ENCODE results near the gene OAS2.

OAS2 gene

DNA sequence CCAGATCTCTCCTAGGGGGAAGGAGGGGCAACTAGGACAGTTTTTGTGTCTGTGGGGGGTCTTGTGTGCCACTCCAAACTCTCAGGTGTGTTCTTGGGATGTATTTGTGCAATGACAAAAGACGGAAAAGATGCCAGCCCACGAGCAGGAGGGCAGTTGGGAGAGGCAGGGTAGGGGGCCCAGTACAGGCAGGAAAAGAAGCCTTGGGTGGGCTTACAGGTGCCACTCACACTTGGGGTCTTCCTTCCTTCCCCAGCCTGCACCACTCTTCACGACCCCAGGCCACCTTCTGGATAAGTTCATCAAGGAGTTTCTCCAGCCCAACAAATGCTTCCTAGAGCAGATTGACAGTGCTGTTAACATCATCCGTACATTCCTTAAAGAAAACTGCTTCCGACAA is 24.4 kb downstream of the OAS2 start:
- Histone ChIP-seq H3K4me3 (ENCODE audit: low read depth in 1 of 2, low read length in 2 of 2) (no peak overlapping the region), H3K36me3 (ENCODE audit: control insufficient read depth in 1 of 2, insufficient read depth in 2 of 2, low read length in 2 of 2) (peaks cover 3 to 17% of the 10 kb centered on the region in 2 donors), H3K4me1 (ENCODE audit: control insufficient read depth in 1 of 2, insufficient read depth in 2 of 2, low read length in 2 of 2) (no peaks in the 10 kb centered on the region)

DNA sequence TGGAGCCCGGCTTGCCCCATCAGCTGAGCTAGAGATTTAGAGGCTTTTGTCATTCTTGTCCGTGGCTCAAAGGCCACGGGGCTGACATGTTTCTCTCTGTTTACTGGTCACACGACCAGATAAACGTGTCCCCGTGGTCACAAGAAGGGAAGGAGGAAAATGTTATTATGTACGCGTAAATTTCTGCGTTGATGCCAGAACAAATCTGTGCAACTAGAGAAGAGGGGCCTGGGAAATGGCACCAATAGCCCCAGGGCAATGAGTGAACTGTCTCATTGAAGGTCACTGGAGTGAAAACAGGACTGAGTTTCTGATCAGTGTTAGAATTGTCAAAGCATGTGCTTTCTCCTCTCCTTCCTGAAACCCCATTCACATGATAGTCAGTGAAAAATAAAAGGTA is 25.3 kb downstream of the OAS2 start:
- Histone ChIP-seq H3K9me3 (ENCODE audit: control insufficient read depth in 1 of 2, low read length in 2 of 2) (peaks cover 0 to under 1% of the 10 kb centered on the region in 2 donors), H3K4me1 (ENCODE audit: control insufficient read depth in 1 of 2, insufficient read depth in 2 of 2, low read length in 2 of 2) (no peaks in the 10 kb centered on the region), H3K27me3 (ENCODE audit: low read depth, low read length) (no peaks in the 10 kb centered on the region), H3K27ac (ENCODE audit: low read length) (no peak overlapping the region), H3K4me3 (ENCODE audit: low read depth in 1 of 2, low read length in 2 of 2) (no peak overlapping the region), H3K36me3 (ENCODE audit: control insufficient read depth in 1 of 2, insufficient read depth in 2 of 2, low read length in 2 of 2) (peaks cover under 1 to 17% of the 10 kb centered on the region in 2 donors)

More for the DNA sequence above, 24.4 kb downstream of the OAS2 start:
- Histone ChIP-seq H3K9me3 (ENCODE audit: control insufficient read depth in 1 of 2, low read length in 2 of 2) (peaks cover 0 to 5% of the 10 kb centered on the region in 2 donors), H3K27me3 (ENCODE audit: low read depth, low read length) (no peaks in the 10 kb centered on the region), H3K27ac (ENCODE audit: low read length) (no peak overlapping the region)

DNA sequence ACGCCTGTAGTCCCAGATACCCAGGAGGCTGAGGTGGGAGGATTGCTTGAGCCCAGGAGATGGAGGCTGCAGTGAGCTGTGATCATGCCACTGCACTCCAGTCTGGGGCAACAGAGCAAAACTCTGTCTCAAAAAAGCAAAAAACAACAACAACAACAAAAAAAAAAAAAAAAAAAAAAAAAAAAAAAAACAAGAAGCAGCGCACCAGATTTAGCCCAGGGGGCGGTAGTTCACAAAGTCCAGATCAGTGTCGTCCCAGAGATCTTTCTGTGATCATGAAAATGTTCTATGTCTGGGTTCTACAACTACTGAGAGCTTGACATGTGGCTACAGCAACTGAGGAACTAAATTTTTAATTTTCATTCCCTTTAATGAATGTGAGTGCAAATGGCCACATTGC is 27.4 kb downstream of the OAS2 start:
- H3K9me3 ChIP-seq (ENCODE audit: control insufficient read depth in 1 of 2, low read length in 2 of 2) = peaks cover 0 to under 1% of the 10 kb centered on the region in 2 donors
- no peak overlapping the region for H3K4me3 ChIP-seq (ENCODE audit: low read depth in 1 of 2, low read length in 2 of 2)
- no peaks in the 10 kb centered on the region for H3K27me3 ChIP-seq (ENCODE audit: low read depth, low read length)
- H3K27ac ChIP-seq (ENCODE audit: low read length) = no peak overlapping the region
- no peaks in the 10 kb centered on the region for H3K4me1 ChIP-seq (ENCODE audit: control insufficient read depth in 1 of 2, insufficient read depth in 2 of 2, low read length in 2 of 2)
- H3K36me3 ChIP-seq (ENCODE audit: control insufficient read depth in 1 of 2, insufficient read depth in 2 of 2, low read length in 2 of 2) = peaks cover 6 to 28% of the 10 kb centered on the region in 2 donors

DNA sequence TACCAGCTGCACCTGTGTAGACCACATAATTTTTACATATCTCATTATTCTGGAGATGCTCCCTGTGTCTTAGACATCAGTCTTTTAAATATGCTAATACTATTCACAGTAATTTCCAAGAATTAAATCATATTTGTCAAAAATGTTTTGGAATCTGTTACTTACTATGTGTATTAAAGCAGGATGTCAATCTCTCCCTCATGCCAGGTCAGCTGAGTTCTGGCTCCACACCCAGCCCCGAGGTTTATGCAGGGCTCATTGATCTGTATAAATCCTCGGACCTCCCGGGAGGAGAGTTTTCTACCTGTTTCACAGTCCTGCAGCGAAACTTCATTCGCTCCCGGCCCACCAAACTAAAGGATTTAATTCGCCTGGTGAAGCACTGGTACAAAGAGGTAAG is 27.9 kb downstream of the OAS2 start:
- H3K4me3 ChIP-seq (ENCODE audit: low read depth in 1 of 2, low read length in 2 of 2) = no peak overlapping the region
- no peaks in the 10 kb centered on the region for H3K4me1 ChIP-seq (ENCODE audit: control insufficient read depth in 1 of 2, insufficient read depth in 2 of 2, low read length in 2 of 2)
- no peaks in the 10 kb centered on the region for H3K27me3 ChIP-seq (ENCODE audit: low read depth, low read length)
- peaks cover 10 to 28% of the 10 kb centered on the region in 2 donors for H3K36me3 ChIP-seq (ENCODE audit: control insufficient read depth in 1 of 2, insufficient read depth in 2 of 2, low read length in 2 of 2)
- H3K9me3 ChIP-seq (ENCODE audit: control insufficient read depth in 1 of 2, low read length in 2 of 2) = peaks cover under 1 to 5% of the 10 kb centered on the region in 2 donors
- H3K27ac ChIP-seq (ENCODE audit: low read length) = no peak overlapping the region

DNA sequence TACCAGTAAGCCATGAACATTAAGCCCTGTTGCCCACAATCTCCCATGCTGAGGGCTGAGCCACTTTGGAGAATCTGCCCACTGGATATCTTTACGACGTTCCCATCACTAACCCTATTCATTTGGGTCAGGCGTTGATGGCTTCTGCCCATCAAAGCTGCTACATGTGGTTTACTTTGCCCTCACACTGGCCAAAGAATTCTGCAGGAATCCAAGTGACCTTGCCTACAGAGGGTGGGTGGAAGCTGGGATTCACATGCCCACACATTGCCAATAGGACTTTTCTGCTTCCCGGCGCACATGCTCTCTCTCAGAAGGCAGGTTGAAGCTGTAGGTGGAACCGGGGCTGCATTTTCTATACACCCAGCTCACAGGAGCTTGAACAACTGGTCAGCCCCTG is 28.3 kb downstream of the OAS2 start:
- Histone ChIP-seq H3K36me3 (ENCODE audit: control insufficient read depth in 1 of 2, insufficient read depth in 2 of 2, low read length in 2 of 2) (peaks cover 14 to 28% of the 10 kb centered on the region in 2 donors), H3K4me3 (ENCODE audit: low read depth in 1 of 2, low read length in 2 of 2) (no peak overlapping the region), H3K27me3 (ENCODE audit: low read depth, low read length) (no peaks in the 10 kb centered on the region), H3K4me1 (ENCODE audit: control insufficient read depth in 1 of 2, insufficient read depth in 2 of 2, low read length in 2 of 2) (no peaks in the 10 kb centered on the region), H3K9me3 (ENCODE audit: control insufficient read depth in 1 of 2, low read length in 2 of 2) (peaks cover 4 to 9% of the 10 kb centered on the region in 2 donors), H3K27ac (ENCODE audit: low read length) (no peak overlapping the region)

DNA sequence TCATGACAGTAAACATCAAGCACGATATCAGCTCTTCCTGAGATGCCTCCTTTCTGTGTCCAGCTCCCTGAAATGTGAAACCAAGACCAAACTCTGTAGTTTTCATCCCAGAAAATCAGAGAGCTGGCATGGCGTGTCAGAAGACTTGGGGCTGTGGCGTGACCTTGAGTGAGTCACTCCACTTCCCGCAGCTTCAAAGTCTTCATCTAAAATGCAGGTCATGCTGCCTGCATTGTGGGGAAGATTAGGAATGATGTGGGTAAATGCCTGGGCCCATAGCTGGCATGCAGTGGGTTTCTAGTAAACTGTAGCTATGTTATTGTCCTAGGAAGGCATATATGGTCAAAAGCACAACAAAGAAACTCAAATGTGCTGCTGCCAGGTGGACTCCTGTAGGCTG is 28.8 kb downstream of the OAS2 start:
- Histone ChIP-seq H3K4me3 (ENCODE audit: low read depth in 1 of 2, low read length in 2 of 2) (no peak overlapping the region), H3K9me3 (ENCODE audit: control insufficient read depth in 1 of 2, low read length in 2 of 2) (peaks cover 4 to 11% of the 10 kb centered on the region in 2 donors), H3K4me1 (ENCODE audit: control insufficient read depth in 1 of 2, insufficient read depth in 2 of 2, low read length in 2 of 2) (no peaks in the 10 kb centered on the region), H3K36me3 (ENCODE audit: control insufficient read depth in 1 of 2, insufficient read depth in 2 of 2, low read length in 2 of 2) (peaks cover 15 to 28% of the 10 kb centered on the region in 2 donors), H3K27ac (ENCODE audit: low read length) (no peak overlapping the region), H3K27me3 (ENCODE audit: low read depth, low read length) (no peaks in the 10 kb centered on the region)

DNA sequence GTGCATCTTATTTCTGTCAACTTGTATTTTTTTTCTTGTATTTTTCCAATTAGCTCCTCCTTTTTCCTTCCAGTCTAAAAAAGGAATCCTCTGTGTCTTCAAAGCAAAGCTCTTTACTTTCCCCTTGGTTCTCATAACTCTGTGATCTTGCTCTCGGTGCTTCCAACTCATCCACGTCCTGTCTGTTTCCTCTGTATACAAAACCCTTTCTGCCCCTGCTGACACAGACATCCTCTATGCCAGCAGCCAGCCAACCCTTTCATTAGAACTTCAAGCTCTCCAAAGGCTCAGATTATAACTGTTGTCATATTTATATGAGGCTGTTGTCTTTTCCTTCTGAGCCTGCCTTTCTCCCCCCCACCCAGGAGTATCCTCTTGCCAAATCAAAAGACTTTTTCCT is 32.4 kb downstream of the OAS2 start:
- Histone ChIP-seq H3K9me3 (ENCODE audit: control insufficient read depth in 1 of 2, low read length in 2 of 2) (peaks cover 4 to 11% of the 10 kb centered on the region in 2 donors), H3K4me3 (ENCODE audit: low read depth in 1 of 2, low read length in 2 of 2) (no peak overlapping the region), H3K4me1 (ENCODE audit: control insufficient read depth in 1 of 2, insufficient read depth in 2 of 2, low read length in 2 of 2) (no peaks in the 10 kb centered on the region), H3K27ac (ENCODE audit: low read length) (no peak overlapping the region), H3K36me3 (ENCODE audit: control insufficient read depth in 1 of 2, insufficient read depth in 2 of 2, low read length in 2 of 2) (peaks cover 15 to 24% of the 10 kb centered on the region in 2 donors), H3K27me3 (ENCODE audit: low read depth, low read length) (no peaks in the 10 kb centered on the region)

DNA sequence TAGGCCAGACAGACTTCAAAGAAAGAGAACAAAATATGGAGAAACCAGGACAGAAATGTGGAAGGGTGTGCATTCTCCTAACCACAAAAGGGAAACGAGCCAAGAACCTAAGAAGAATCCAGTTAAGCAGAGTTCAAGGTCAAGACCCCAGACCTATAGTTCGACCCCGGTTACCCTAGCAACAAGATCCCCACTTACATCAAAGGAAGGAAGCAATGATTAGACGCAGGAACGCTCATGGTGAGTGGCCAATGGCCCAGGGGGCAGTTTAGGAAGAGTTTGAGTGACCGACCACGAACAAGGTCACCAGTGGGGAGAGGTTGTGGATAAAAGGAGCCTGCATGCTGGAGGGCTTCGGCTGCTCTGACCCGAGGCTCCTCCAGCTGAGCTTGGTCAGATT is 36.2 kb downstream of the OAS2 start:
- H3K36me3 ChIP-seq (ENCODE audit: control insufficient read depth in 1 of 2, insufficient read depth in 2 of 2, low read length in 2 of 2) = peaks cover 5 to 14% of the 10 kb centered on the region in 2 donors
- H3K4me1 ChIP-seq (ENCODE audit: control insufficient read depth in 1 of 2, insufficient read depth in 2 of 2, low read length in 2 of 2) = no peaks in the 10 kb centered on the region
- no peak overlapping the region for H3K4me3 ChIP-seq (ENCODE audit: low read depth in 1 of 2, low read length in 2 of 2)
- no peak overlapping the region for H3K27ac ChIP-seq (ENCODE audit: low read length)
- peaks cover 4 to 11% of the 10 kb centered on the region in 2 donors for H3K9me3 ChIP-seq (ENCODE audit: control insufficient read depth in 1 of 2, low read length in 2 of 2)
- no peaks in the 10 kb centered on the region for H3K27me3 ChIP-seq (ENCODE audit: low read depth, low read length)

DNA sequence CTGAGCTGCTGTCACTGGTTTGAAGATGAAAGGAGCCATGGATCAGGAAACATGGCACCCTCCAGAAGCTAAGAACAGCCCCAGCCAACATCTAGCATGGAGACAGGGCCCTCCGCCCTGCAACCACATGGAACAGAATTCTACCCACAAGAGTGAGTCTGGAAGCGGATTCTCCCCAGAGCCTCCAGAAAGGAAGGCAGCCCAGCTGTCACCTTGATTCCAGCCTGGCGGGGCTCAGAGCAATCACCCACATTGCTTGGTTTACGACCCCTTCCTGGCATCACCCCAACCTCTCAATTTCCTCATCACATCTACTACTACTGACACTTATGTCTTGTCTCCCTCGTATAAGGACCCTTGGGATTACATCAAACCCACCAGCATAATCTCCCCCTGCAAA is 38.5 kb downstream of the OAS2 start:
- Histone ChIP-seq H3K36me3 (ENCODE audit: control insufficient read depth in 1 of 2, insufficient read depth in 2 of 2, low read length in 2 of 2) (no peaks in the 10 kb centered on the region), H3K27ac (ENCODE audit: low read length) (no peak overlapping the region), H3K27me3 (ENCODE audit: low read depth, low read length) (no peaks in the 10 kb centered on the region), H3K9me3 (ENCODE audit: control insufficient read depth in 1 of 2, low read length in 2 of 2) (peaks cover 0 to under 1% of the 10 kb centered on the region in 2 donors), H3K4me1 (ENCODE audit: control insufficient read depth in 1 of 2, insufficient read depth in 2 of 2, low read length in 2 of 2) (no peaks in the 10 kb centered on the region), H3K4me3 (ENCODE audit: low read depth in 1 of 2, low read length in 2 of 2) (no peak overlapping the region)

DNA sequence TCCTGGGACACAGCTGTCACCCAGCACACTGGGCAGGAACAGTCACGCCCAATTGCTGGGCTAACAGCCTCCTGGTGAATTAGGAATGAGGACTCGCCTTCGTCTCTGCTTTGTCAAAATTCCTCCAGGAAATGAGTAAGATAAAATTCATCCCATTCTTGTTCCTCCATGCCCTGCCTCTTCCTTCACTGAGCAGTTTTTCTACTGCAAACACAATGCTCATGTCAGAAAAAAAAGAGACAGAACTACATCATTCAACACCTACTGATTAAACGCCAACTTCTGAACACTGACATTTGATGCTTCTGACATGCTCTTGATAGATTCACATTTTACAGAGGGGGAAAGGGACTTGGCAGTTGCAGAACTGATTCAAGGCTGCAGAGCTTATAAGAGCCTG is 40.7 kb downstream of the OAS2 start:
- Histone ChIP-seq H3K9me3 (ENCODE audit: control insufficient read depth in 1 of 2, low read length in 2 of 2) (no peaks in the 10 kb centered on the region), H3K4me3 (ENCODE audit: low read depth in 1 of 2, low read length in 2 of 2) (no peak overlapping the region), H3K36me3 (ENCODE audit: control insufficient read depth in 1 of 2, insufficient read depth in 2 of 2, low read length in 2 of 2) (no peaks in the 10 kb centered on the region), H3K27me3 (ENCODE audit: low read depth, low read length) (no peaks in the 10 kb centered on the region), H3K27ac (ENCODE audit: low read length) (no peak overlapping the region), H3K4me1 (ENCODE audit: control insufficient read depth in 1 of 2, insufficient read depth in 2 of 2, low read length in 2 of 2) (no peaks in the 10 kb centered on the region)

DNA sequence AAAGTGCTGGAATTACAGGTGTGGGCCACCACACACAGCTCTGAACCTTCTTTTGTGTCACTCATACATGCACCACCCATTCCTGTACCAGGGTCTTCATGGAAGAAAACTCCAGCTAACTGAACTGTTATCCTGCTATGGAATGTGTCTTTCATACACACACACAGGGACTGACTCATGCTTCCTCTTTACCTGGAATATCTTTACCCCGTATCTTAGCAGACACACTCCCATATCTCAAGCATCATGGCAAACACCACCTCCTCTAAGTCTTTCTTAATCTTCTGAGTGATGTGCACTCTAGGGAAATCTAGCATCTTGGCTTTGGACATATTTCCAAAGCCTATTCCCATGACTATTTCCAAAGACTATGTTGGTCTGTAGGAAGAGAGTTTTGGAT is 43.2 kb downstream of the OAS2 start:
- no peaks in the 10 kb centered on the region for H3K36me3 ChIP-seq (ENCODE audit: control insufficient read depth in 1 of 2, insufficient read depth in 2 of 2, low read length in 2 of 2)
- H3K9me3 ChIP-seq (ENCODE audit: control insufficient read depth in 1 of 2, low read length in 2 of 2) = no peaks in the 10 kb centered on the region
- H3K27me3 ChIP-seq (ENCODE audit: low read depth, low read length) = no peaks in the 10 kb centered on the region

DNA sequence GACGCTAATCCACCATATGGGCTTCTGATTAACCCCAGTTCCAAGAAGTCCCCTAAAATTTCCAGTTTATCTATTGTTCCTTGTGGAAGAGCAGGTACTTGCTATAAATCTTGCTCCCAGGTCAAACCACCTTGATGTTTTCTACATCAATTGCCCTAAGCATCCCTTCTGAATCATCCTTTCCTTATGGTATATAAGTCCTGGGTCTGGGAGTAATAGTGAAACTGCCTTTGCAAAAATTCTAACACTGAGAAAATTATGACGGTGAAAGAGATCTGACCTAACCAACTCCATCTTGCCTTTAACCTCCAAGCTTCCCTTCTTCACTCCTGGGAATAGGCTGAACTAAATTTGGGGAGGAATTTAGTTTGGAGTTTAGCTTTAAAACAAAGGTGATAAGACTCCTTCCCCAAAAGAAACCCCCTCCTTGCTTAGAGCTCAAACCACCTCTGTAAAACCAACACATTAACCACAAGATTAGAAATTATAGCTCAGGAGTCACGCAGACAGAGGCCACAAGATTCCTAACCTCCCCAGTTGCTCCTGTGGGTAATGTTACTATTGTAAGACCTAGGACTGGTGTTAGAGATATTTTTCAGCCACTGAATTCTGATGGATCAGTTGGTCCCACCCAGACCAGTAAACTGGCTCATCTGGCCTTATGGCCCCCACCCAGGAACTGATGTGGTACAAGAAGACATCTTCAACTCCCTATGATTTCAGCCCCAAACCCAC is 44.4 kb downstream of the OAS2 start:
- Histone ChIP-seq H3K9me3 (ENCODE audit: control insufficient read depth in 1 of 2, low read length in 2 of 2) (no peaks in the 10 kb centered on the region), H3K4me1 (ENCODE audit: control insufficient read depth in 1 of 2, insufficient read depth in 2 of 2, low read length in 2 of 2) (no peaks in the 10 kb centered on the region), H3K4me3 (ENCODE audit: low read depth in 1 of 2, low read length in 2 of 2) (no peak overlapping the region), H3K27me3 (ENCODE audit: low read depth, low read length) (no peaks in the 10 kb centered on the region), H3K27ac (ENCODE audit: low read length) (no peak overlapping the region), H3K36me3 (ENCODE audit: control insufficient read depth in 1 of 2, insufficient read depth in 2 of 2, low read length in 2 of 2) (no peaks in the 10 kb centered on the region)

More for the DNA sequence above, 43.2 kb downstream of the OAS2 start:
- no peak overlapping the region for H3K27ac ChIP-seq (ENCODE audit: low read length)
- H3K4me1 ChIP-seq (ENCODE audit: control insufficient read depth in 1 of 2, insufficient read depth in 2 of 2, low read length in 2 of 2) = no peaks in the 10 kb centered on the region
- H3K4me3 ChIP-seq (ENCODE audit: low read depth in 1 of 2, low read length in 2 of 2) = no peak overlapping the region

Measured in muscle layer of duodenum (tissue), 2 donors.